AG04450 (cell line): ENCODE measurements around the gene KIF4A. TPM values are rescaled to one million over a fixed set of nuclear protein-coding genes. Genes with fewer than 3 reads are reported as not detected.
"Not testable (repeated sequence)": the region's sequence is repeated elsewhere in the genome, so short reads cannot be mapped to it uniquely, and the experiment has no call there.

Experiments used
- CTCF ChIA-PET: fragments of 300-600, 350-600 bp; formaldehyde crosslinking; extraction: SDS; loops from one replicate; lab custom pipeline; 2022; ENCODE audit warnings: antibody characterized with exemption, inconsistent platforms; lab: Charles Lee
- POLR2A ChIA-PET: fragments of 350-600 bp; formaldehyde crosslinking; extraction: SDS; loops from one replicate; lab custom pipeline; 2021; ENCODE audit warnings: antibody characterized with exemption, inconsistent platforms; lab: Yijun Ruan, JAX
- DNase-seq: peaks from one replicate; pipeline ENCODE4 v3.0.0-alpha.2; 2011; ENCODE audit warnings: low read depth, low spot score
- H3K27ac ChIP-seq: one replicate; pipeline ENCODE4 v1.5.1; 2012; ENCODE audit warnings: low read depth, low read length, control low read depth
- H3K27me3 ChIP-seq: one replicate; pipeline ENCODE4 v1.6.0; 2012; ENCODE audit warnings: low read length; ENCODE audit not compliant: control insufficient read depth, insufficient read depth
- H3K4me3 ChIP-seq: 2 replicates; pipeline ENCODE4 v1.5.1; 2011; ENCODE audit warnings: mild to moderate bottlenecking, low read depth, low read length, control low read depth
- H3K9me3 ChIP-seq: 2 replicates; pipeline ENCODE4 v1.5.1; 2012; ENCODE audit warnings: low read length; ENCODE audit not compliant: control insufficient read depth, insufficient read depth
- polyA minus RNA-seq: library from RNA; depleted of rRNA, polyadenylated mRNA; stranded (reverse); fragments of >200 nt; gene quantifications from 2 replicates; pipeline ENCODE4 v1.2.3, GENCODE V29; 2011; rRNA and poly(A)+ RNA removed
- polyA plus RNA-seq: library from polyadenylated mRNA; depleted of rRNA; stranded (reverse); fragments of >200 nt; gene quantifications from 2 replicates; pipeline ENCODE4 v1.2.3, GENCODE V29; 2011; rRNA removed
- TF ChIP-seq, protein P1 (sequence below): IDR thresholded peaks from 2 replicates; pipeline ENCODE4 v1.5.1; 2011; ENCODE audit warnings: low read depth, low read length, control low read depth, inconsistent platforms

KIF4A gene, protein sequence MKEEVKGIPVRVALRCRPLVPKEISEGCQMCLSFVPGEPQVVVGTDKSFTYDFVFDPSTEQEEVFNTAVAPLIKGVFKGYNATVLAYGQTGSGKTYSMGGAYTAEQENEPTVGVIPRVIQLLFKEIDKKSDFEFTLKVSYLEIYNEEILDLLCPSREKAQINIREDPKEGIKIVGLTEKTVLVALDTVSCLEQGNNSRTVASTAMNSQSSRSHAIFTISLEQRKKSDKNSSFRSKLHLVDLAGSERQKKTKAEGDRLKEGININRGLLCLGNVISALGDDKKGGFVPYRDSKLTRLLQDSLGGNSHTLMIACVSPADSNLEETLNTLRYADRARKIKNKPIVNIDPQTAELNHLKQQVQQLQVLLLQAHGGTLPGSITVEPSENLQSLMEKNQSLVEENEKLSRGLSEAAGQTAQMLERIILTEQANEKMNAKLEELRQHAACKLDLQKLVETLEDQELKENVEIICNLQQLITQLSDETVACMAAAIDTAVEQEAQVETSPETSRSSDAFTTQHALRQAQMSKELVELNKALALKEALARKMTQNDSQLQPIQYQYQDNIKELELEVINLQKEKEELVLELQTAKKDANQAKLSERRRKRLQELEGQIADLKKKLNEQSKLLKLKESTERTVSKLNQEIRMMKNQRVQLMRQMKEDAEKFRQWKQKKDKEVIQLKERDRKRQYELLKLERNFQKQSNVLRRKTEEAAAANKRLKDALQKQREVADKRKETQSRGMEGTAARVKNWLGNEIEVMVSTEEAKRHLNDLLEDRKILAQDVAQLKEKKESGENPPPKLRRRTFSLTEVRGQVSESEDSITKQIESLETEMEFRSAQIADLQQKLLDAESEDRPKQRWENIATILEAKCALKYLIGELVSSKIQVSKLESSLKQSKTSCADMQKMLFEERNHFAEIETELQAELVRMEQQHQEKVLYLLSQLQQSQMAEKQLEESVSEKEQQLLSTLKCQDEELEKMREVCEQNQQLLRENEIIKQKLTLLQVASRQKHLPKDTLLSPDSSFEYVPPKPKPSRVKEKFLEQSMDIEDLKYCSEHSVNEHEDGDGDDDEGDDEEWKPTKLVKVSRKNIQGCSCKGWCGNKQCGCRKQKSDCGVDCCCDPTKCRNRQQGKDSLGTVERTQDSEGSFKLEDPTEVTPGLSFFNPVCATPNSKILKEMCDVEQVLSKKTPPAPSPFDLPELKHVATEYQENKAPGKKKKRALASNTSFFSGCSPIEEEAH
- polyA plus RNA-seq (6.4 and 8.8 TPM in 2 replicates), polyA minus RNA-seq (5.6 and 8.0 TPM in 2 replicates)

DNA sequence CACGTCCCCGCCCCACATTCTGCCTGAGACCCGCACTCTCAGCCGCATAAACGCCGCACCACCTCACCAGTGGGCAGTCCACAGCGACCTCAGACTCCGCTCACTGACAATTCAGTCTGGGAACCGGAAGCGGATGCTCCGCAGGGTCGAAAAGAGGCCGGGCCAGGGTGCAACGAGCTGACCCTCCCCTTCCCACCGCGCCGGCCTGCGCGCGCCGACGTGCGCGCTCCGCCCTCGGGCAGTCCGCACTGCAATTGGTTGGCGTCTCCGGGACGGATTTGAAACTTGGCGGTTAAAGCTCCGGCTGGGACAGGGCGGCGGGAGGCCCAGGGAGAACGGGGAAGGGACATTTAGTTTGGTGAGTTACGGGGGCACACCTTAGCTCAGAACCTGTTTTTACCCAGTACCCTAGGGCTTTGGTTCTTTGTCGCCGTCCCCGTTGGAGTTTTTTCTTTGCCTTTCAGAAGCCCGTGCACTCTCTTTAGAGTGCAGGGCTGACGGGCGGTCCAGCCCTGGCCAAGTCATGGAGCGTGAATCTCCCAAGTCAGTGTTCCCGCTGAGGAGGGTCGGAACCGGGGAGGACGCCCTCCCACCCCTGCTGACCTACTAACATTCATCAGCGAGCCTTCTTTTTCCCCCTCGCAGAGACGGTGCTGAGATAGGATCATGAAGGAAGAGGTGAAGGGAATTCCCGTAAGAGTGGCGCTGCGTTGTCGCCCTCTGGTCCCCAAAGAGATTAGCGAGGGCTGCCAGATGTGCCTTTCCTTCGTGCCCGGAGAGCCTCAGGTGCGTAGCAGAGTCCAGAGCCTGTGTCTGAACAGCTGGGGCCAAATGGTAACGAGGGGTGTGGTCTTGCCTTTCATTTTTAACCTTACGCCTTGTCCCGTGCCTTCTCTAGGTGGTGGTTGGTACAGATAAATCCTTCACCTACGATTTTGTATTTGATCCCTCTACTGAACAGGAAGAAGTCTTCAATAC is at the start of gene KIF4A, which contains the start of gene PDZD11:
Gene KIF4A (plus strand): TSS at position 312 of the 978 bp plus-strand sequence. CDS start 355 bp downstream, at position 667.
Gene PDZD11 (minus strand): TSS at position 135 of the 978 bp plus-strand sequence. CDS start 586 bp downstream, outside the sequence.
- peak within 1 kb of the TSS; percentile 31 for H3K27ac ChIP-seq

DNA sequence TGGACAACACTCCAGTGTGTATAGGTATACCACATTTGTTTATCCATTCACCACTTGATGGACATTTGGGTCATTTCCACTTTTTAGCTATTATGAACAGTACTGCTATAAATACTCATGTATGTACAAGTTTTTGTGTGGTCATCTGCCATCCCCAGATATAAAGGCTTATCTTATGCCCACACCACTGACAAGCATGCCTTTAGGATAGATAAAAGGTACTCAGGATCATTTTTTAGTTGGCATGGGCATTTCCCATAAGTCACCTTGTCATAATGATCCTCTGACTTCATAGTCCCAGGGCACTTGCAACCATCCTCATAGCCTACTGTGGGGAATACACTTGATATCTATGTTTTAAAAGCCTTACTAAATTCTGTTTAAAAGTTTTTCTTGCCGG is 49.2 kb upstream of the KIF4A start:
- CTCF ChIA-PET: no interaction called here
- Histone ChIP-seq H3K9me3 (no peaks in the 10 kb centered on the region), H3K27ac (no peak overlapping the region), H3K27me3 (no peaks in the 10 kb centered on the region), H3K4me3 (no peak overlapping the region)
- TF ChIP-seq, protein P1, sequence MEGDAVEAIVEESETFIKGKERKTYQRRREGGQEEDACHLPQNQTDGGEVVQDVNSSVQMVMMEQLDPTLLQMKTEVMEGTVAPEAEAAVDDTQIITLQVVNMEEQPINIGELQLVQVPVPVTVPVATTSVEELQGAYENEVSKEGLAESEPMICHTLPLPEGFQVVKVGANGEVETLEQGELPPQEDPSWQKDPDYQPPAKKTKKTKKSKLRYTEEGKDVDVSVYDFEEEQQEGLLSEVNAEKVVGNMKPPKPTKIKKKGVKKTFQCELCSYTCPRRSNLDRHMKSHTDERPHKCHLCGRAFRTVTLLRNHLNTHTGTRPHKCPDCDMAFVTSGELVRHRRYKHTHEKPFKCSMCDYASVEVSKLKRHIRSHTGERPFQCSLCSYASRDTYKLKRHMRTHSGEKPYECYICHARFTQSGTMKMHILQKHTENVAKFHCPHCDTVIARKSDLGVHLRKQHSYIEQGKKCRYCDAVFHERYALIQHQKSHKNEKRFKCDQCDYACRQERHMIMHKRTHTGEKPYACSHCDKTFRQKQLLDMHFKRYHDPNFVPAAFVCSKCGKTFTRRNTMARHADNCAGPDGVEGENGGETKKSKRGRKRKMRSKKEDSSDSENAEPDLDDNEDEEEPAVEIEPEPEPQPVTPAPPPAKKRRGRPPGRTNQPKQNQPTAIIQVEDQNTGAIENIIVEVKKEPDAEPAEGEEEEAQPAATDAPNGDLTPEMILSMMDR: no peak
- POLR2A ChIA-PET: no interaction called here
- no peak for DNase-seq

More for the DNA sequence above, at the start of gene KIF4A, which contains the start of gene PDZD11:
- DNase-seq: peak; percentile 32
- ChIA-PET POLR2A (interaction anchor here (0.7 to 1.7 kb wide), 2 partner anchors 9 to 157 kb away, joined by 4 to 7 read pairs; partner anchors contain the start of gene IGBP1), CTCF (interaction anchor here (3.5 kb wide), 1 partner anchor 157 kb away, joined by 16 read pairs; the partner anchor contains the start of gene IGBP1)
- H3K27me3 ChIP-seq: no peaks in the 10 kb centered on the region
- TF ChIP-seq, protein P1: no peak
- no peaks in the 10 kb centered on the region for H3K9me3 ChIP-seq
- peak within 1 kb of the TSS; percentile 79 for H3K4me3 ChIP-seq

DNA sequence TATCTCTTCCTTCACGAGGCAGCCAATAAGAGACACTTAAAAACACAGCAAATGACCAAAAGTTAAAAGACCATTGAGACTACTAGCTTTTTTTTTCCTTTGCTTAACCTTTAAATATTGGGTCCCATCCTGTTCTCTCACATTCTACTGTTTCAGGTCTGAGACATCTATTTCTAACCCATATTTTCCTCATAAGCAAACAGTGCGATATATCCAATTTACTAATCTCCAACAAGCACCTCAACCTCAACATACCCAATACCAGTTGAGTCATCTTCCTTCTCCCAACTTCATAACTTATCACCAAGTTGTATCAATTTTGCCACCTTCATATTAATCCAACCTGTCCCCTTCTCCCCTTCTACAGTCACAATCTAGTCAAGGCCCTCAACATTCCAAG is 48.4 kb upstream of the KIF4A start:
- ChIA-PET CTCF (no interaction called here), POLR2A (no interaction called here)
- no peaks in the 10 kb centered on the region for H3K9me3 ChIP-seq

DNA sequence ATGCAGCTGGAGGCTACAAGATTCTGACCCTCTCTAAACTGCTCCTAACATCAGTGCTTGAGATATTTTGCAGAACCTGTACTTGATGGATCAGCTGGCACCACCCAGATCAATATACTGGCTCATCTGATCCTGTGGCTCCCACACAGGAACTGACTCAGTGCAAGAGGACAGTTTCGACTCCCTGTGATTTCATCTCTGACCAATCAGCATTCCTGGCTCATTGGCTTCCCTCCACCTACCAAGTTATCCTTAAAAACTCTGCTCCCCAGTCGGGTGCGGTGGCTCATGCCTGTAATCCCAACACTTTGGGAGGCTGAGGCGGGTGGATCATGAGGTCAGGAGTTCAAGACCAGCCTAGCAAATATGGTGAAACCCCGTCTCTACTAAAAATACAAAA is 46.3 kb upstream of the KIF4A start:
- POLR2A ChIA-PET: not testable (repeated sequence)

More for the DNA sequence above, 48.4 kb upstream of the KIF4A start:
- no peak overlapping the region for H3K4me3 ChIP-seq
- H3K27ac ChIP-seq: no peak overlapping the region
- H3K27me3 ChIP-seq: no peaks in the 10 kb centered on the region
- no peak for DNase-seq
- TF ChIP-seq, protein P1: no peak

More for the DNA sequence above, 46.3 kb upstream of the KIF4A start:
- CTCF ChIA-PET, DNase-seq, H3K27me3 ChIP-seq, H3K27ac ChIP-seq, H3K4me3 ChIP-seq, H3K9me3 ChIP-seq: not testable (repeated sequence)
